ENCODE data around the gene MRPL55. TPM values are rescaled to one million over a fixed set of nuclear protein-coding genes. Genes with fewer than 3 reads are reported as not detected.

Gene MRPL55
- total RNA-seq, 4 donors from 2014 or later: 64.7 to 123 (median 74.2) TPM

GRCh38 chr1:228156515-228156881 lies 47.4 kb upstream of the MRPL55 start:
- Histone ChIP-seq H3K9me3 (no peaks in the 10 kb centered on the region), H3K27me3 (peaks cover 3 to 20% (median 12%) of the 10 kb centered on the region in 3 donors), H3K27ac (no peak overlapping the region), H3K36me3 (no peaks in the 10 kb centered on the region), H3K4me1 (peaks cover 0 to 2% of the 10 kb centered on the region in 2 donors), H3K4me3 (no peak overlapping the region)
- in situ Hi-C loops (cut with MboI; ENCODE audit: low sequenced_read_pairs in 4 of 4) (no loop called here), intact Hi-C loops (cut with DNase I; ENCODE audit: low total_unique reads) (no loop called here)
- no peak for DNase-seq
- ATAC-seq: no peak
- TF ChIP-seq CTCF (IDR thresholded peaks at IDR 0.05 in 4 of 5, conservative IDR thresholded peaks at IDR 0.05 in 1 of 5): no peak
- TF ChIP-seq POLR2A (IDR thresholded peaks at IDR 0.05): no peak

GRCh38 chr1:228155596-228156514 lies 46.8 kb upstream of the MRPL55 start:
- DNase-seq: no peak
- intact Hi-C loops (cut with DNase I; ENCODE audit: low total_unique reads): no loop called here
- H3K27ac ChIP-seq: no peak overlapping the region

GRCh38 chr1:228154670-228155571 lies 45.8 kb upstream of the MRPL55 start:
- in situ Hi-C loops (cut with MboI; ENCODE audit: low sequenced_read_pairs in 4 of 4) (no loop called here), intact Hi-C loops (cut with DNase I; ENCODE audit: low total_unique reads) (no loop called here)
- no peaks in the 10 kb centered on the region for H3K4me1 ChIP-seq
- H3K27me3 ChIP-seq: peaks cover 3 to 20% (median 12%) of the 10 kb centered on the region in 3 donors
- H3K9me3 ChIP-seq: no peaks in the 10 kb centered on the region
- no peak overlapping the region for H3K4me3 ChIP-seq
- ATAC-seq (no peak), DNase-seq (no peak)
- no peak overlapping the region for H3K27ac ChIP-seq
- TF ChIP-seq POLR2A (IDR thresholded peaks at IDR 0.05): no peak
- no peaks in the 10 kb centered on the region for H3K36me3 ChIP-seq

More at GRCh38 chr1:228155596-228156514, 46.8 kb upstream of the MRPL55 start:
- H3K4me1 ChIP-seq: no peaks in the 10 kb centered on the region
- H3K4me3 ChIP-seq: no peak overlapping the region
- no peak for ATAC-seq
- no peaks in the 10 kb centered on the region for H3K36me3 ChIP-seq
- in situ Hi-C loops (cut with MboI; ENCODE audit: low sequenced_read_pairs in 4 of 4): no loop called here
- no peaks in the 10 kb centered on the region for H3K9me3 ChIP-seq
- TF ChIP-seq CTCF (IDR thresholded peaks at IDR 0.05 in 4 of 5, conservative IDR thresholded peaks at IDR 0.05 in 1 of 5): no peak
- no peak for TF ChIP-seq POLR2A (IDR thresholded peaks at IDR 0.05)
- peaks cover 3 to 20% (median 12%) of the 10 kb centered on the region in 3 donors for H3K27me3 ChIP-seq

GRCh38 chr1:228154021-228154669 lies 45.0 kb upstream of the MRPL55 start:
- DNase-seq (no peak), ATAC-seq (no peak)
- Histone ChIP-seq H3K9me3 (no peaks in the 10 kb centered on the region), H3K4me3 (no peak overlapping the region), H3K36me3 (peaks cover 0 to under 1% of the 10 kb centered on the region in 2 donors), H3K27ac (no peak overlapping the region), H3K27me3 (peaks cover 0 to 16% (median 12%) of the 10 kb centered on the region in 3 donors), H3K4me1 (no peaks in the 10 kb centered on the region)
- intact Hi-C loops (cut with DNase I; ENCODE audit: low total_unique reads): no loop called here
- TF ChIP-seq CTCF (IDR thresholded peaks at IDR 0.05 in 4 of 5, conservative IDR thresholded peaks at IDR 0.05 in 1 of 5) (no peak), POLR2A (IDR thresholded peaks at IDR 0.05) (no peak)
- in situ Hi-C loops (cut with MboI; ENCODE audit: low sequenced_read_pairs in 4 of 4): no loop called here
